ENCODE measurements around the gene SFSWAP.
"Not testable (repeated sequence)": the region's sequence is repeated elsewhere in the genome, so short reads cannot be mapped to it uniquely, and the experiment has no call there.

The SFSWAP gene
- 124 to 125 reads per million in 2 donors for total RNA-seq

DNA sequence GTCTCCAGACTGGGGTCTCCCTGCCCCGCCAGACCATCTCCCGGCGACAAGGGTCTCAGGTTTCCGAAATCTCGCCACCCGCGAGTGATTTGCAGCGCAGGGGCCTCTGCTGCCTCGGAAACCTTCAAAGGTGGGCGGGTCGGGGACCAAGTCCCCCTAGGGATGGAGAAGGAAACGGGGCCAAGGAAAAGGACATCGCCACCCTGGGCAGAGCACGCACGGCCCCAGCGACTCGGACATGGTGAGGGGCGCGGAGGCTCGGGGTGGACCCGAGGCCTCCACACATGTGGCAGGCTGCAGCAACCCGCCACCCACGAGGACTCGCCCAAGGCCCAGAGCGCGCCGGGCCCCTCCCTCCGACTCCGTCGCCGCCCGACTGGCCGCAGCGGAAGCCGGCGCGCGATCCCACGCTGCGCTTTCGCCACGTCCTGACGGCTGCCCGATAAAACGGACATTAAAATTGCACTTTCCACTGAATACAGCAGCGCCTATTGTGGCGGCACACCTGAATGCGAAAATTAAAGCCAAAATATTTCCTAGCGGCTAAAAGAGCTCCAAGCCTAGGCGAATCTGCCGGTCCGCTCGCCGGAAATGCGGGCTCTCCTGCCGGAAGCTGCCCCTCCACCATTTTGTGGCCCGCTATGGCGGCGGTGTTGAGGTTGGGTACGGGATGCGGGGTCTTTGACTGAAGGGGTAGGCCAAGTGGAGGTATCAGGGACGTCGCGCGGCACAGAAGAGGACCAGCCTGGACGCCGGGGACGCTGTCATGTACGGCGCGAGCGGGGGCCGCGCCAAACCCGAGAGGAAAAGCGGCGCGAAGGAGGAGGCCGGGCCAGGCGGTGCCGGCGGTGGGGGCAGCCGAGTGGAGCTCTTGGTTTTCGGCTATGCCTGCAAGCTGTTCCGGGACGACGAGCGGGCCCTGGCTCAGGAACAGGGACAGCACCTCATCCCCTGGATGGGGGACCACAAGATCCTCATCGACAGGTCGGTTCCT lies at the start of gene SFSWAP:
Gene SFSWAP, plus strand, starts transcription at position 627 of the 994 bp plus-strand sequence. Its CDS starts 140 bp downstream, at position 767.
- DNase-seq, result peak; percentile 65

DNA sequence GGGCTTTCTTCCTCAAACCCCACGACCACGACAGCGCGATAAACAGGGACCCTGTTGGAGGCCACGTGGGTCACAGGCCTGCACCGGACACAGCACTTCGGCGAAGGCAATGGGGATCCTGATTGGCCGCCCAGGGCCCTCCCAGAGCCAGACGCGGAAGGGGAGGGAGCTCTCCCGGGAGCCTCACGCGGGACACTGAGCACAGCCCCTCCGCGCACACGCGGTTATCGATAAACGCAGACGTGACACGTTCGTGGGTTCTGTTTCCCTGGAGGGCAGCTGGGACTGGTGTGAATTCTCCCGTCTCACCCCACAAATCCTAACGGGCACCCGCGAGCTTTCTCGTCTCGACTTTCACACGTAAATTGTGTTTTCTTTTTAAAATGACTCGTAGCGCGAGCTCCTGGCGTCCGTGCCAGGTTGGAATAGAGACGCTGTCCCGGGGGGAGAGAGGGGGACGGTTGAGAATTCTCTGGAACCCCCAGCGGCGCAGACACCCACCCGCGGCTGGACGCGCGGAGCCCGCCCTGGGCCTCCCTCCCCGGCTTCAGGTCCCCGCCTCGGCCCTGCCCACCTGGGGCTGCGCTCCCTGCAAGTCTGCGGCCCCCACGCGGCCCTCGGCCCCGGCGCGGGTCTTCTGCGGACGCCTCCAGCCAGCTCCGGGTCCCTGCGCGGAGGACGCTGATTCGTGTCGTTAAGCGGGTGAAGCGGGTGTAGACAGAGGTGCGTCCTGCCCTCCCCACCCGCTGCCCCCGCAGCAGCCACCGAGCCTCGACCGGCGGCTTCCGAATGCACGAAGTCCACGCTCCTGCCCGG lies 49.5 kb upstream of the SFSWAP start:
- DNase-seq, result not testable (repeated sequence)

DNA sequence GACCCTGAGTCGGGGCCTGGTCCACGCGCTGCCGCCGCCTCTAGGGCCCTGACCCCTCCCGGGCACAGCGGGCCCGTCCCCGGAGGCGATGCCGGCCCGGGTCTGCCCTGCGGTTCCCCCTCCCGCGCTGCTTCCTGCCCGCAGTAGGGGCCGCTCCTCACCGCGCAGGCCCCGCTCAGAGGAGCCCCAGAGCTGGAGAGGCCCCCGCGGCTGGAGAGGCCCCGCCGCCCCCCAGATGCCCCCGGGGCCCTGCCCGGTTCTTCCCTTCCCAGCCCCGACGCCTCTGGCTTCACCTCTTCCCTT lies 49.0 kb upstream of the SFSWAP start:
- not testable (repeated sequence) for DNase-seq

DNA sequence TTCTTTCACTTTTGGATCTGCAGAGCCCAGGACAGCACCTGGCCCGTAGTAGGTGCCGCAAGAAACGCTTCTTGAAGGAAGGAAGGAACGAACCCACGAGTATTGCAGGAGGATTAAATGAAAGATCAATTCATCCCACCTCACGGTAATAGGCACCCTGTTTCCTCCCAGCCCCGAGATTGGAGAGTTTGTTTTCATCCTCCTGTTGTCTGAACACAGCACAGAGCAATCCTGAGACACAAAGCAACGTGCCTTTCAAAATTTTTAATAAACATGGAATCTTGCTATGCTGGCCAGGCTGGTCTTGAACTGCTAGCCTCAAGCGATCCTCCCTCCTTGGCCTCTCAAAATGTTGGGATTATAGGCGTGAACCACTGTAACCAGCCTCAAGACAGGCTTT lies 48.5 kb upstream of the SFSWAP start:
- not testable (repeated sequence) for DNase-seq

DNA sequence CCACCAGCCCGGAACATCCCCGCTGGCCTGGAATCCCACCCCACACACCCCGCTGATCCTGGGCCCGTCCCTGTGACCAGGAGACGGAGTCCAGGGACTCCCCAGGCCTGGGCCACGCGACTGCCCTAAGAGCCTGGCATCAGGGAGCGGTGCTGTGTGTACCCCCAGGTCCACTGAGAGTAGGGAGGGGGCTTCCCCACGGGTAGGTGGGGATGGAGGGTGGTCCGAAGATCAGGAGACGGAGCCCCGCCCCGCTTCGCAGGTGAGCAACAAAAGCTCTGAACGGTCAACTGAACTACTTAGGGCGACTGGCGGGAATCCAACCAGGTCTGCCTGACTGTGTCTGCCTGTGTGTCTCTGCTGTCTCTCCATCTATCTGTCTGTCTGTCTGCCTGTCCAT lies 45.2 kb upstream of the SFSWAP start:
- not testable (repeated sequence) for DNase-seq

DNA sequence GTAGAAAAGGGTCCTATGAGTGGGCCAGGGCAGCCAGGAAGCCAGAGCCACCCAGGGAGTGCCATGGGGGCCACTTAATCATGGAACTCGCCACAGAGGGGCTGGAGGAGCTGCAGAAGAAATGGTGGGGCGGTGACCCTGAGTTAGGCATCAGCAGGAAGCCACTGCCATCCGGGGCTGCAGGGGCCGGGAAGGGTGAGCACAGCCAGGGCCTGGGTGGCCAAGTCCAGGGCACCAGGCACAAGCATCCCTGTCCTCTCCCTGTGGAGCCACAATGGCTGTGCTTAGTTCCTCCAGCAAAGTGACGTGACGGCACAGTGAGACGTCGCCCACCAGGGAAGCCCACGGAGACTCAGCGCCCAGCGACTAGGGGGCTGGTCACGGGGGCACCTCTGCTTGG lies 44.4 kb upstream of the SFSWAP start:
- DNase-seq, result not testable (repeated sequence)

DNA sequence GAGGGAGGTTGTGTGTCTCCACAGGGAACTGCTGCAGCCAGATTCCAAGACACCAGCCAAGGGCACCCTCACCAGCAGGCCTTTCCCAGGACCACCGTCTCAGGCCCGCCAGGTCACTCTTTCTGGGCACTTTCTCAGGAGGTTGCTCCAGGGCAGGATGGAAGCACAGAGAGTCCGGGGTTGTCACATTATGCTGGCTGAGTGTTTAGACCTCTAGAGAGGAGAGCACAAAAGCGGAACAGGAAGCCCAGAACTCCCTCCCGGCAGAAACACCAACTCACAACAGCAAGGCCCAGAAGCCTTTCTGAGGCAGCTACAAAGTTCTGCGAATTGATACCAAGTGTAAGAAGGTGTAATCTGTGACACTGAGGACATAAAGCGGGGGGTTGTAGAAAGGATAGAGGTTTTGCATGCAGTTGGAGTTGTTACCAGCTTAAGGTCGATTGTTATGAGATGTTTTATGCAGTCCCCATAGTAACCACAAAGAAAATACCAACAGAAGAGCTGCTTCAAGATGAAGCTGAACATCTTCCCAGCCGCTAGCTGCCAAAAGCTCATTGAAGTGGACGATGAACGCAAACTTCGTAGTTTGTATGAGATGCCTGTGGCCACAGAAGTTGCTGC lies 43.8 kb upstream of the SFSWAP start:
- not testable (repeated sequence) for DNase-seq

DNA sequence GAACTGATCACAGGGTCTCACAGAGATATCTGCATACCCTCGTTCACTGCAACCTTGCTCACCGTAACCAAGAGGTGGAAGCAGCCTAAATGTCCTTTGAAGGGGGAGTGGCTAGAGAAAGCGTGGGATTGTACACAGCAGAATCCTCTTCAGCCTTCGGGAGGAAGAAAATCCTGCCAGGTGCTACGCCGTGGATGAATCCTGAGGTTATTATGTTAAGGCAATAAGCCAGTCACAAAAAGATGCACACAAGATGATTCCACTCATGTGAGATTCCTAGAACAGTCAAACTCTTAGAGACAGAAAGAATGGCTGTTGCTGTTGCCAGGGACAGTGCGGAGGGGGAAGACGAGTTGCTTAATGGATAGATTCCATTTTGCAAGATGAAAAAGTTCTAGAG lies 39.6 kb upstream of the SFSWAP start:
- no peak for DNase-seq

DNA sequence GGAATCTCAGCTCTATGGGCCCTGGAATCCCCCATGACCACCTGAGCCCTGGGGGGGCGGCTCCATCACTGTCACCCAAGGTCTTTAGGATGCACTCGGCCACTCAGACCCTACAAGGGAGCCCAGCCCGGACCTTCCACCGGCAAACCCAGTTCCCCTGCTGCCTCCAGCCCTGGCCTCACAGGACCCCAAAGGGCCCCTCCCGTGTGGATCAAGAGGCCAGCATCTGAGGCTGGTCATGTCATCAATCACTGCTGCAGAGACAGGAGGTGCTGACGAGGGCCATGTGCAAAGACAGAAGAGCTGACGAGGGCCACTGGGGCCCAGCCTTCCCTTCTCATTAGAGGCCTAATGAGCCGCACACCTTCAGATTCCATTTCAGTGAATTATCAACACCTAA lies 39.0 kb upstream of the SFSWAP start:
- no peak for DNase-seq

DNA sequence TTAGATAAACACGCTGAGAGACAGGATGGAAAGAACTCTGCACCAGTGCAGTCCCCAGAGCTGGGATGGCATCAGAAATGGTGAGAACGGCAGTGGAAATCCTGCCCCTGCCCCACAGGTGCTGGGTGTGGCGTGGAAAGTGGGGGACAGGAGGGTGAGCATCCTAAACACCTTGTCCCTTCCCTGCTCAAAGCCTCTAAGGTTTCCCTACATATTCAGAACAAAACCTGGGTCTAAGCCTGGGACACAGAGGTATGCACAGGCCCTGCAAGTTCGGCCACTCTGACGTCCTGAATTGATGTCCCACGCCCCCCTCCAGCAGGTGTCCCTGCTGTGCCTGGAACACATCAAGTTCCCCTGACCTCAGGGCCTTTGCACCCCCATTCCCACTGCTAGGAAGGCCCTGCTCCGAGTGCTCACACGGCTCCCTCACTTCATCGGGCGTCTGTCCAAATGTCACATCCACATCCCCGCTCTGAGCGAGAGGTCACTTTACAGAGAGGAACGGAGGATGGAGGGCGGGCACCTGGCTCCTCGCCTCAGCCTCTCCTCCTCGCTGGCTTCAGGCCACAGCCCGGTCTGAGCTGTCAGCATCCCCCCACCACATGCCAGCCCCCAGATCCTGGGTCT lies 38.5 kb upstream of the SFSWAP start:
- no peak for DNase-seq

DNA sequence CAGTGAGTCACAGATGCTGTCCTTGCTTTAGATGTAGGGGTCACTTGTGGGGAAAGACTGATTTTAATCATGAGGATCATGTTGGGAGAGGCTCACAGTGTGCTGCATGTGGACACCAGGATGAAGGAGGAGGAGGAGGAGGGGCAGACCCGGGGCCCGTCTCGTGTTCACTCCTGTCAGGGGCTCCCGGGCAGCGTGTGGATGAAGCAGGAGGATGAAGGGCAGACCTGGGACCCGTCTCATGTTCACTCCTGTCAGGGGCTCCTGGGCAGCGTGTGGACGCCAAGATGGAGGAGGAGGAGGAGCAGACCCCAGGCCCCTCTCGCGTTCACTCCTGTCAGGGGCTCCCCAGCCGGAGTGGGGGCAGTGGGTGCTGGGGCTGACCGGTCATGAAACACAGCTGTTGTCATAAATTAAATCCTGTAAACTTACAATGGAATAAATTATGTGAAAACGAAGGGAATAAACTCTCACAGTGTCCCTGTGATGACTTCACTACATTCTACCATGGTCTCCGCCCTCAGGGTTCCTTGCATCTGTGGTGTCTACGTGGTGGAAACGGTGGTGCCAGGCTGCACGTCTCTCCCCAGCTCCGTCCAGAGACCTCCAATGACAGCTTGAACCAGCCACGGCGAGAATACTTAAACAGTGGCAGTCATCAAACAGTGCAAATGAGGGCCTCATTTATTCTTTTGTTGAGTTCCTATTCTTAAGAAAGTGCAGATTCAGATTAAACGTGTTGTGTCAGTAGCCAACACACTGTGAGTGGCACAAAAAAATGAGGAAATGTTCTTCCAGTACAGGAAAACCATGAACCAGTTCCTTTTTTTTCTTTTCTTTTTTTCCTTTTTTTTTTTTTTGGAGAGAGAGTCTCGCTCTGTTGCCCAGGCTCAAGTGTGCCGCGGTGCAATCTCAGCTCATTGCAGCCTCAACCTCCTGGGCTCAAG lies 37.7 kb upstream of the SFSWAP start:
- DNase-seq, result no peak

DNA sequence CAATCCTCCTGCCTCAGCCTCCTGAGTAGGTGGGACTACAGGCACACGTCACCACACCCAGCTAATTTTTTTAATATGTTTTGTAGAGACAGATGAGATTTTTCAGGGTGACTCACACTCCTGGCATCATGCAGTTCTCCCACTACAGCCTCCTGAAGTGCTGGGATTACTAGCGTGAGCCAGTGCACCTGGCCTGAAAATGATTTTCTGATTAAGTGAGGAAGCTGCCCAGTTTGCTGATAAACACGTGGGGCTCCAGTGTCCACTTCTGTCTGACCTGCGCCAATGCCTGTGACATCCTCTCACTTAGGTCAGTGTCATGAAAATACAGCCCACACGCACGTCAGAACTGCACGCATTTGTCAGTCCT lies 37.0 kb upstream of the SFSWAP start:
- DNase-seq, result no peak

DNA sequence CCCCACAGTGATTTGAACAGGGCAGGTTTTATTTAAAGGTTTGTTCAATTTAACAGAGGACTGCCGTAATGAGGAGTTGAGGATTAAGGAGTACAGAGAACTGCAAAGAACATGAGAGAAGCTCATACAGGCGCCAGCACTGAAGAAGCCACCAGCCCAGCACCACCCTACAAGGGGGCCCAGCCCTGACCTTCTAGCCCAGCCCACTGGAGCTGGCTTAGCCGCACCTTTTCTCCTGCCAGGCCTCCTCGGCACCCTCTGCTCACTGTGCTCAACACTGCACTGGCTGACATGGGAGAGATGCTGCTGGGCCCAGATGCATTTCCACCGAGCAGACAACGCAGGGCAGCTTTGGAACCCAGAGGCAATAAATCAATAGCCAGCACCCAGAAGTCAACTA lies 36.5 kb upstream of the SFSWAP start:
- no peak for DNase-seq

DNA sequence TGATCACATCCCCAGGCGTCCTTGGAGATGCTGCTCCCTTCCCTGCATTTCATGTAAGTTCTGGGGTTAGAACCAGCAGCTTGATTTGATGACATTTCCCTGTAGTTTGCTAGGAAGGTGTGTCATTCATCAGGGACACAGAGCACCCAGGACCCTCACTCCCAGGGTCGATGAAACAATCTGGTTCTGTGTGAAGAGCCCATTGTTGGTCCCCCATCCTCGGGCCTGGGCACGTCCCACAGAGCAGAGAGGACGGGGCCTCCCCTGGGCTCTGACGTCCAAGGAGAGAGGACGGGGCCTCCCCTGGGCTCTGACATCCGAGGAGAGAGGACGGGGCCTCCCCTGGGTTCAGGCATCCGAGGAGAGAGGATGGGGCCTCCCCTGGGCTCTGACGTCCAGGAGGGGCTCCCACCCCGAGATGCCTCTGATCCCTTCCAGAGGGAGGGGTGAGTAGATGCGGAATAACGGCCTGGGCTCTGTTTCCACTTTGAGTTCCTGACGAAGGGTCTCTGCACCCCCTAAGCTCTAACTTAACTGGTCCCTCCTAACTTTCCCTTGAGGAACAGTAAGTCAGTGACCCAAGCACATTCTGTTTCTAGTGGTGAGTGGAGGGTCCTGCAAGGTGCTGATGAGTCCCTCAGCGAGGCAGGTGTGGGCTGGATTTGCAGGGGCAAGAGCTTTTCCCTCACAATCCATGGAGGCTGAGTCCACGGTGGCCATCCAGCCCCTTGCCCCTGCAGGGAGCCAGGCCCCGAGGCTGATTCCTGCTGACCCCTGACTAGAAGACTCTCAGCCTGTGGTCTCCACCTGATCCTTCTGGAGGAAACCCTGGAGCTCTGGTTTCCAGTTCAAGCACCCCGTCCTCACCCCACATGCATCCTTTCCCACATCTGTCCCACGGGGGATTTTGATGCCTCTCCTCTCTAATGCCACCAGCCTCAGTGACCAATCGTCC lies 35.5 kb upstream of the SFSWAP start:
- DNase-seq, result no peak

DNA sequence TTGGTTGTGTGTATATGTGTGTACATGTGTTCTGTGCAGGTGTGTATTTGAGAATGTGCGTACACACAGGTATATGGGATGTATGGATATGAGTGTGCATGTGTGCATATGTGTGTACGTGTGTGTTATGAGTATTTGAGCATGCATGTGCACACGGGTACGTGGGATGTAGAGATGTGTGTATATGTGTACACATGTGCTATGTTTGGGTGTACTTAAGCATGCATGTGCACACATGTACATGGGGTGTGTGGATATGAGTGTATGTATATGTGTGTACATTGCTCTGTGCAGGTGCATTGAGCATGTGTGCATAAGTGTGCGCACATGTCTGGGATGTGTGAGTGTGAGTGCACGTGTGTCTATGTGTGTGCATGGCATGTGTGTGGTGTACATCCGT lies 34.3 kb upstream of the SFSWAP start:
- DNase-seq, result no peak

DNA sequence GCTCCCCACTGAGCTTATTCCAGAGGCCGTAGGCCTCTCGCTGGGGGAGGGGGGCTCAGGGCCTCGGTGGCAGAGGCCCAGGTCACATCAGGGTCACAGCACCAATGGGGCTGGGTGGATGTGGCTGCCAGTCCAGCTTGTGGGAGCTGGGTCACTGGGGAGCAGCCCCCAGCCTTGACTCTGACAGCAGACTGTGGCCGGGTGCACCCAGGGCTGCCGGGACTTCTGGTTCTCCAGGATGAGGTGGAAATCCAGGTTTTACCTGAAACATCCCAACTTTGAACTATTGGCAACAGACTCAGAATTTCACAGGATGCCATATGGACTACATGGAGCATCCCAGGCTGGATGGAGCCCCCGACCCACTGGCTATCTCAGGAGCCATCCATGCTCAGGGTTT lies 33.8 kb upstream of the SFSWAP start:
- DNase-seq, result not testable (repeated sequence)

DNA sequence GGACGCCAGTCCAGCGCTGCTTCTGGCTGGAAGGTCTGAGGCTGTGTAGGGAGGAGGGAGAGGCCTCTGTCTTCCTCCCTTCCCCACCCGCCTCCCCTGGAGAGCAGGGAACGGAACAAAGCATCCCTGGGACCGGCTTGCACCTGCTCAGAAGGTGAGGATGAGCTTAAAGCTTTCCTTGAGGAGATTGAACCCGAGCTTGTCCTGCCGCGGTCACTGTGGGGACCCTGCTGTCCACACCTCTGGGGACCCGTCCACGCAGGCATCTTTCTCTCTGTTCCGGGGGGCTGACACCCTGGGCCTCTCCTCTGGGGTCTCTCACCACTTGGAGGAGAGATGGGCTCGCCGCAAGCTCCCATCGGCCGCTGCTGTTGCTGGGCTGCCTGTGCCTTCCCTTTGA lies 33.2 kb upstream of the SFSWAP start:
- no peak for DNase-seq

DNA sequence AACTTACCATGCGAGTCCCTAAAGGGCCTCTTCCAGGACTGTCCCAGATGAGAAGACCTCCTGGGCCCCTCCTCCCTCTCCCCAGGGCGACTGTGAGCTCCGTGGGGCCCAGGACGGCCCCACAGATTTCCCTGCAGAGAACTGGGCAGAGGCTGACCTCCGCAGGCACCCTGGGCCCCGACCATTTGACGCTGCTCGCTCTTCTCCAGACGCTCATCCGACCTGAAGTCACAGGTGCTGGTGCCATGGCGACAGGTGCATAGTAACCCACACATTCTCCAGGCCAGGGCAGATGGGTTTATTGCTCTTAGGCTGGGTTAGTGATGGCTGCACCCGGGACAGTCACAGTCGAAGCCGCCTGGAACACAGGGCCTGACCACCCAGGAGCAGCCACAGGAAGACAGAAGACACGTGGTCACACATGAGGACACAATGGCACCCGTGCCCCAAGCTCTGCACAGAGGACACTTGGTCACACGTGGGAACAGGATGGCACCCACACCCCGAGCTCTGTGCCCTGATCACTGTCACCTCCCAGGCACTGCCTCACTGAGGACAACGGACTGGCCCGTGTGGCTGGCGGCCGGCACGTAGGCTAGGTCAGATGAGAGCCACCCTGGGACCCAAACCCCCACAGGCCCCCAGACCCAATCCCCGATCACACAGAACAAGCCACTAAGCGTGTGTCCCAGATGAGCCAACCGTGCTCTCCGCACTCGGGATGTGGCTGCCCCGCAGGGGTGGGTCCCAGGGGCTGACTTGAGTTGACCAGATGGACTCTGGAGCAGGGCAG lies 32.3 kb upstream of the SFSWAP start:
- not testable (repeated sequence) for DNase-seq

DNA sequence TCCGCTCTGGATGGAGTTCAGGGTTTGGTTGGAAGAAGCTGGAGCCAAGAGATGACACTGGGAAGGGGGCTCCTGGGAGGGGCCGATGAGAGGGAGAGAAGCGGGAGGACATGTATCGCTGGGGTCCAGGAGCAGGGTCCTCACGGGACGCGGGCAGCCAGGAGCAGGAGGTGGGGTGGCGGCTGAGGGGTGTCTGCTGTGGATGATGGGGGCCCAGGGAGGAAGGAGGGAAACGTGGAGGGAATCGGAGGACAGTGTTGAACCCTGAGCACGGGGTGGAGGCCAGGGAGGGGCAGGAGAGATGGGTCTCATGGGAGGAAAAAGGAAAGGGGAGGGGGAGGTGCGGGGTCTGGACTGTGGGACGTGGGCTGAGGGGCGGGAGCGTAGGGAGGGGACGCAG lies 31.7 kb upstream of the SFSWAP start:
- not testable (repeated sequence) for DNase-seq

DNA sequence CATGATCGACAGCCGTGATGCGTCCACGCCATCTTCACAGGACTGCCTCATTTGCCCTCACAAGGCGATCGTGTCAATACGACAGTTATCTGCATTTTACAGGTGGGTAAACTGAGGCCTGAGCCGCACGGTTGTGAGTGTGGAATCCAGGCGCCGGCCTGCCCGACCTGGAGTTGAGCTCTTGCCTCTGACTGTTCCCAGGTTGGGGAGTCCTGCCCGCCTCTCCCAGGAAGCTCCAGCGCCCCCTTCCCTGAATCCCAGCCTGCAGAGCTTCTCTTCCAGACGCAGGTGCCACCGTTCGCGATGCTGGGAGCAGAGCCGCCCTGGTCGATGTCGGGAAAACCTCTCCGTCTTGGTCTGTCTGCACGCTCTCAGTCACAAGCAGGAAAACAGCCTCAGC lies 31.1 kb upstream of the SFSWAP start:
- not testable (repeated sequence) for DNase-seq

Data from T-helper 9 cell (primary cell).